Esophagus squamous epithelium (tissue), 5 donors: Measurements from ENCODE around the gene NCAM1. TPM values are rescaled to one million over a fixed set of nuclear protein-coding genes. Genes with fewer than 3 reads are reported as not detected.

Experiments used
- DNase-seq: peaks from one replicate; lab custom pipeline; 2025; lab: John Stamatoyannopoulos, UW
- H3K27ac ChIP-seq, 4 donors: fragments of 200-600 bp; sonication (generic); one replicate each; pipeline ENCODE4 v1.5.1; 2016 to 2019; ENCODE audit warnings: mild to moderate bottlenecking in 1 of 4
- H3K27me3 ChIP-seq, 4 donors: fragments of 200-600 bp; sonication (generic); 1 replicate in 3 of 4; 2 replicates in 1 of 4; pipeline versions ENCODE4 v1.5.1 to v1.6.0; 2017 to 2021; ENCODE audit warnings: antibody characterized with exemption in 1 of 4
- H3K36me3 ChIP-seq, 3 donors: fragments of 200-600 bp; sonication (generic); one replicate each; pipeline ENCODE4 v1.5.1; 2016 to 2019
- H3K4me1 ChIP-seq, 3 donors: fragments of 200-600 bp; sonication (generic); one replicate each; pipeline ENCODE4 v1.5.1; 2017 to 2019
- H3K4me3 ChIP-seq, 4 donors: fragments of 200-600 bp; sonication (generic); 1 replicate in 3 of 4; 2 replicates in 1 of 4; pipeline ENCODE4 v1.5.1; 2016 to 2019; ENCODE audit warnings: mild to moderate bottlenecking in 2 of 4, moderate library complexity in 1 of 4
- H3K9me3 ChIP-seq, 3 donors: fragments of 200-600 bp; sonication (generic); one replicate each; pipeline ENCODE4 v1.5.1; 2016 to 2019
- POLR2A ChIP-seq, 4 donors: fragments of 450-650 bp; IDR thresholded peaks; one replicate each; pipeline ENCODE4 v1.6.1; 2017; ENCODE audit warnings: antibody characterized with exemption in 4 of 4, mild to moderate bottlenecking in 4 of 4, moderate library complexity in 3 of 4
- WGBS, 2 donors: methylation state at CpG; one replicate each; pipeline ENCODE4 v1.1.5; 2018; 5-methylcytosine and 5-hydroxymethylcytosine counted together
- intact Hi-C: fragments of 100-400 bp; cut with DNase I; formaldehyde crosslinking; loops from one replicate; pipeline ENCODE4 v1.15.0; 2022
- total RNA-seq, 4 donors: library from RNA; depleted of rRNA; stranded (reverse); fragments of >200 nt; gene quantifications; one replicate each; pipeline ENCODE4 v1.1.0, GENCODE V29; 2016
- TF ChIP-seq, protein P1 (sequence below), 6 experiments: fragments of 450-650 bp in 4 of 6; fragments of 200-600 bp in 2 of 6; sonication (generic) in 2 of 6; IDR thresholded peaks; one replicate each; pipeline ENCODE4 v1.5.1; 2016 to 2019; ENCODE audit warnings: antibody characterized with exemption in 6 of 6, mild to moderate bottlenecking in 4 of 6, moderate library complexity in 4 of 6
- donor health status: DM: yes; HTN: yes; CAD: no.

Gene NCAM1
- total RNA-seq, 4 donors from 2014 or later, result 1.6 to 16.4 (median 2.6) TPM

GRCh38 chr11:113283881-113284280, 322.7 kb downstream of the NCAM1 start:
- WGBS, 2 donors, result 84 to 88% methylated on average over 2 of the region's 2 CpGs
- Histone ChIP-seq H3K9me3 (no peaks in the 10 kb centered on the region), H3K36me3 (no peaks in the 10 kb centered on the region), H3K4me3 (no peak overlapping the region), H3K27ac (no peak overlapping the region), H3K4me1 (no peaks in the 10 kb centered on the region), H3K27me3 (peaks cover 0 to 4% (median 0%) of the 10 kb centered on the region in 4 donors)
- intact Hi-C loops, result loop anchor here (10.0 kb wide), 1 partner anchor 699 kb away; no protein-coding TSS in a partner anchor
- no peak for DNase-seq
- TF ChIP-seq, protein P1, sequence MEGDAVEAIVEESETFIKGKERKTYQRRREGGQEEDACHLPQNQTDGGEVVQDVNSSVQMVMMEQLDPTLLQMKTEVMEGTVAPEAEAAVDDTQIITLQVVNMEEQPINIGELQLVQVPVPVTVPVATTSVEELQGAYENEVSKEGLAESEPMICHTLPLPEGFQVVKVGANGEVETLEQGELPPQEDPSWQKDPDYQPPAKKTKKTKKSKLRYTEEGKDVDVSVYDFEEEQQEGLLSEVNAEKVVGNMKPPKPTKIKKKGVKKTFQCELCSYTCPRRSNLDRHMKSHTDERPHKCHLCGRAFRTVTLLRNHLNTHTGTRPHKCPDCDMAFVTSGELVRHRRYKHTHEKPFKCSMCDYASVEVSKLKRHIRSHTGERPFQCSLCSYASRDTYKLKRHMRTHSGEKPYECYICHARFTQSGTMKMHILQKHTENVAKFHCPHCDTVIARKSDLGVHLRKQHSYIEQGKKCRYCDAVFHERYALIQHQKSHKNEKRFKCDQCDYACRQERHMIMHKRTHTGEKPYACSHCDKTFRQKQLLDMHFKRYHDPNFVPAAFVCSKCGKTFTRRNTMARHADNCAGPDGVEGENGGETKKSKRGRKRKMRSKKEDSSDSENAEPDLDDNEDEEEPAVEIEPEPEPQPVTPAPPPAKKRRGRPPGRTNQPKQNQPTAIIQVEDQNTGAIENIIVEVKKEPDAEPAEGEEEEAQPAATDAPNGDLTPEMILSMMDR (IDR thresholded peaks at IDR 0.05), result no peak
- TF ChIP-seq POLR2A (IDR thresholded peaks at IDR 0.05), result no peak

DNA sequence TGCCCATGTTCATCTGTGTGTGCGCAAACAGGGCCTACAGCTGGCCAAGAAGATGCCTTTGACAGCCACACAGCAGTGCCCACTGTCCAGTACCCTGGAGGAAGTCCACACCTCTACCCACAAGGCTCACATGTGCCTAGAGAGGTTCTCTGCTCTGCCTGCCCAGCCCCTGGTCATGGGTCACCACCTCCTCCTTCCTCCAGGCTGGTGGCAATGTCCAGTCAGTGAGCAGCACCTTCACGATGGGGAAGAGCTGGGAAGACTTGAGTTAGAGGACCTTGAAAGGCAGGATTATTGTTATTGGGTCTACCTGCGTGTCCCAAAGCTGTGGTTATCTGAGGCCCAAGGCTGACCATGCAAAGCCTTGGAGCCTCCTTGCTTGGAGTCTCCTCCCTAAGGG, 324.8 kb downstream of the NCAM1 start:
- Histone ChIP-seq H3K27ac (no peak overlapping the region), H3K4me3 (no peak overlapping the region), H3K4me1 (no peaks in the 10 kb centered on the region), H3K27me3 (peaks cover 0 to 4% (median 0%) of the 10 kb centered on the region in 4 donors), H3K9me3 (no peaks in the 10 kb centered on the region), H3K36me3 (no peaks in the 10 kb centered on the region)
- no peak for DNase-seq
- TF ChIP-seq, protein P1 (IDR thresholded peaks at IDR 0.05), result no peak
- TF ChIP-seq POLR2A (IDR thresholded peaks at IDR 0.05), result no peak
- intact Hi-C loops, result loop anchor here (5.0 to 10.0 kb wide), 2 partner anchors 701 to 1004 kb away; no protein-coding TSS in a partner anchor
- 79% methylated on average over 3 of the region's 3 CpGs; no CpG with 5 or more reads in 1 of the 2 donors for WGBS, 2 donors

DNA sequence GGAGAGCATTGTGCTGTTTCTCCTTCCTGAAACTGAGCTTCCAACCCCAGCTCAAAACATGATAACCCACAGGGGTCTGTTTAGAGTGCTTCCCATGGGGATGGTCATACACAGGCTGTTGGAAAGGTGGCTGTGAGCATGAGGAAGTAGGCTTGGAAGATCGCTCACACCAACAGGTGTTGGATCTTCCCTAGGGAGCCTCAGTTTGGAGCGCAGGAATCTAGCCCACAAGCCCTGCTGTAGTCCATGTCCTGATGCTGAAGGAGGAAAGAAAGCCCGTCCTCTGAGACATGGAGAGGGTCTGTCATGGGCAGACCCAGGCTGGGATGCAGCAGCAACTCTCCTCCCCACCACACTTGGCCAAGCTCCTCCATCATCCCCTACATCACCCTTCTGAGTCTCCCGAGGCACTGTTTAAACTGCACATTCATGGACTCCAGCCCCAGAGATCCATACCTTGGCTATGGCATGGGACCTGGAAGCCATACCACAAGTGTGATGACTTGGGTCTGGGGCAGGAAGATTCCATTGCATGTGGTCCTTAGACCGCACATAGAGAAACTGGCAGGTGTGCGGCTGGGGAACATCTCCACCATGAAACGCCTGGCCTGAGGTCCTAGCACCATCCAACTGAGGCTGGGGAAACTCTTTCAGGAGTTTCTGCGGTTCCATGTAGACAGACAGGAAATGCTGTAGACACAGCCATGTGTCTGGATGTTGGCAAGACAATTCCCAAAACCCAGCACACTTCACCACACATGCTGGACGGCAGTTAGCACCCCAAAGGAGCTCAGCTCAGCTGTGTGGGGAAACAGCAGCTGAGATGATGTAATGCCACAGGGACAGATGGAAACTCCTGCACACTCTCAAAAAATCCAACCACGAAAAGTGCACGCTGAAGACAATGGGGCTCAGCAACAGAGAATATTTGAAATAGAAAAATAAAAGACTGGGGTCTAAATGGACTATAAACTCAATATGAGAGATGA, 325.6 kb downstream of the NCAM1 start:
- Histone ChIP-seq H3K27me3 (peaks cover 0 to 4% (median 0%) of the 10 kb centered on the region in 4 donors), H3K9me3 (no peaks in the 10 kb centered on the region), H3K4me3 (no peak overlapping the region), H3K27ac (no peak overlapping the region), H3K36me3 (no peaks in the 10 kb centered on the region), H3K4me1 (no peaks in the 10 kb centered on the region)
- intact Hi-C loops, result loop anchor here (5.0 to 10.0 kb wide), 2 partner anchors 702 to 1005 kb away; no protein-coding TSS in a partner anchor
- 69 to 77% methylated on average over 7 to 10 of the region's 11 CpGs for WGBS, 2 donors
- TF ChIP-seq, protein P1 (IDR thresholded peaks at IDR 0.05), result no peak
- no peak for TF ChIP-seq POLR2A (IDR thresholded peaks at IDR 0.05)
- DNase-seq, result no peak

DNA sequence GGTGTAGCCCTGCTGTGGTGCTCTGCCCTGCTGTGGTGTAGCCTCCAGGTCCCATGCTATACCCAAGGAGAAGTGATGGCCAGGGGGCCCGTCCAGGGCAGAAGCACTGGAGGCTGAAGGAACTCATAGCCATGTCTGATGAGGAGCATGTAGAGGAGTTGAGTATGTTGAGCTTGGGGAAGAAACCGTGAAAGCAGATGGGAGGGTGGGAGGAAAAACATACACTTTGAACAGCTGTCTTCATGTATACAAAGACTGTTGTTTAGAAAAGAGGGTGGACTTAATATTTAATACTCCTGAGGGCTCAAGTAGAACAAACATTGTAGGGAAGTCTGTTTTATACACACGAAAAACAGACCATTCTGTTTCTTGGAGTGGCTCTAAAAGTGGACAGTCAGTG, 326.6 kb downstream of the NCAM1 start:
- intact Hi-C loops, result loop anchor here (5.0 to 10.0 kb wide), 2 partner anchors 703 to 1006 kb away; no protein-coding TSS in a partner anchor
- TF ChIP-seq POLR2A (IDR thresholded peaks at IDR 0.05), result no peak
- TF ChIP-seq, protein P1 (IDR thresholded peaks at IDR 0.05), result no peak
- no peaks in the 10 kb centered on the region for H3K36me3 ChIP-seq
- no peak for DNase-seq
- H3K27ac ChIP-seq, result no peak overlapping the region
- peaks cover 0 to 4% (median 0%) of the 10 kb centered on the region in 4 donors for H3K27me3 ChIP-seq
- no peaks in the 10 kb centered on the region for H3K9me3 ChIP-seq
- no peaks in the 10 kb centered on the region for H3K4me1 ChIP-seq
- no peak overlapping the region for H3K4me3 ChIP-seq
- WGBS, 2 donors, result 42 to 61% methylated on average over 3 of the region's 3 CpGs
